ENCODE results near the gene ANO4.

The ANO4 gene

GRCh38 chr12:100956311-100956852 is 161.8 kb downstream of the ANO4 start:
- Histone ChIP-seq H3K9ac (ENCODE audit: low read depth, low read length, poor library complexity, severe bottlenecking) (no peak overlapping the region), H3K4me1 (ENCODE audit: insufficient read depth, low read length, poor library complexity, severe bottlenecking) (no peaks in the 10 kb centered on the region), H2AFZ (ENCODE audit: low read length) (no peak overlapping the region), H4K20me1 (ENCODE audit: insufficient read depth, low read length, poor library complexity, severe bottlenecking) (no peaks in the 10 kb centered on the region), H3K4me2 (ENCODE audit: low read depth, low read length, poor library complexity, severe bottlenecking) (no peak overlapping the region), H3F3A (ENCODE audit: low read depth) (no peaks in the 10 kb centered on the region), H3K4me3 (ENCODE audit: low read length, poor library complexity, severe bottlenecking) (no peak overlapping the region), H3K27me3 (ENCODE audit: insufficient read depth, low read length, poor library complexity, severe bottlenecking) (no peaks in the 10 kb centered on the region), H3K9me2 (replicated peaks; ENCODE audit: low read depth, low read length) (no peaks in the 10 kb centered on the region), H3K79me2 (ENCODE audit: insufficient read depth, low read length) (no peaks in the 10 kb centered on the region), H3K9me3 (ENCODE audit: insufficient read depth, low read depth, low read length) (no peaks in the 10 kb centered on the region), H3K36me3 (ENCODE audit: insufficient read depth, low read length) (no peaks in the 10 kb centered on the region)
- TF ChIP-seq EZH2phosphoT487 (IDR thresholded peaks at IDR 0.05; ENCODE audit: borderline replicate concordance): no peak
- TF ChIP-seq, protein P1, sequence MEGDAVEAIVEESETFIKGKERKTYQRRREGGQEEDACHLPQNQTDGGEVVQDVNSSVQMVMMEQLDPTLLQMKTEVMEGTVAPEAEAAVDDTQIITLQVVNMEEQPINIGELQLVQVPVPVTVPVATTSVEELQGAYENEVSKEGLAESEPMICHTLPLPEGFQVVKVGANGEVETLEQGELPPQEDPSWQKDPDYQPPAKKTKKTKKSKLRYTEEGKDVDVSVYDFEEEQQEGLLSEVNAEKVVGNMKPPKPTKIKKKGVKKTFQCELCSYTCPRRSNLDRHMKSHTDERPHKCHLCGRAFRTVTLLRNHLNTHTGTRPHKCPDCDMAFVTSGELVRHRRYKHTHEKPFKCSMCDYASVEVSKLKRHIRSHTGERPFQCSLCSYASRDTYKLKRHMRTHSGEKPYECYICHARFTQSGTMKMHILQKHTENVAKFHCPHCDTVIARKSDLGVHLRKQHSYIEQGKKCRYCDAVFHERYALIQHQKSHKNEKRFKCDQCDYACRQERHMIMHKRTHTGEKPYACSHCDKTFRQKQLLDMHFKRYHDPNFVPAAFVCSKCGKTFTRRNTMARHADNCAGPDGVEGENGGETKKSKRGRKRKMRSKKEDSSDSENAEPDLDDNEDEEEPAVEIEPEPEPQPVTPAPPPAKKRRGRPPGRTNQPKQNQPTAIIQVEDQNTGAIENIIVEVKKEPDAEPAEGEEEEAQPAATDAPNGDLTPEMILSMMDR (conservative IDR thresholded peaks at IDR 0.05; ENCODE audit: low read length): no peak

DNA sequence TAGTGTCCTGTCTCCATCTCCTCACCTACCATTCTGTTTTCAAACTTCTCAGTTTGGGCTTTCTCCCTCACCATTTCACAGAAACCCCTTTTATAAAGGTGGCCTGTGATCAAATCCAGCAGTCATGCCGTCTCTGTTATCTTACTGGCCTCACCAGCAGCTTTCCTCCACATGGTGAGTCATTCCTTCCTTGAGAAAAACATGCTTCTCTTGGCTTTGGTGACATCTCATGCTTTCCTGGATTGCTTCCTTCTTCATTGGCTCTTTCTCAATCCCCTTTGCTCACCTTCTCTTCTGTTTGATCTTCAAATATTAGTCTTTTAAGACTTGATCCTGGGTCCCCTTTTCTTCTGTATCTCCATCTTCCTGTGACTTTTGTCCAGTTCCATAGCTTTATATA is 164.9 kb downstream of the ANO4 start:
- no peak overlapping the region for H3K9ac ChIP-seq (ENCODE audit: low read depth, low read length, poor library complexity, severe bottlenecking)
- TF ChIP-seq, protein P1 (conservative IDR thresholded peaks at IDR 0.05; ENCODE audit: low read length): no peak
- no peak for TF ChIP-seq EZH2phosphoT487 (IDR thresholded peaks at IDR 0.05; ENCODE audit: borderline replicate concordance)
- H4K20me1 ChIP-seq (ENCODE audit: insufficient read depth, low read length, poor library complexity, severe bottlenecking): no peaks in the 10 kb centered on the region
- H2AFZ ChIP-seq (ENCODE audit: low read length): no peak overlapping the region
- H3K27me3 ChIP-seq (ENCODE audit: insufficient read depth, low read length, poor library complexity, severe bottlenecking): no peaks in the 10 kb centered on the region
- H3K9me2 ChIP-seq (replicated peaks; ENCODE audit: low read depth, low read length): no peaks in the 10 kb centered on the region
- no peaks in the 10 kb centered on the region for H3K4me1 ChIP-seq (ENCODE audit: insufficient read depth, low read length, poor library complexity, severe bottlenecking)
- H3F3A ChIP-seq (ENCODE audit: low read depth): no peaks in the 10 kb centered on the region
- H3K4me2 ChIP-seq (ENCODE audit: low read depth, low read length, poor library complexity, severe bottlenecking): no peak overlapping the region
- H3K79me2 ChIP-seq (ENCODE audit: insufficient read depth, low read length): no peaks in the 10 kb centered on the region
- H3K4me3 ChIP-seq (ENCODE audit: low read length, poor library complexity, severe bottlenecking): no peak overlapping the region
- no peaks in the 10 kb centered on the region for H3K36me3 ChIP-seq (ENCODE audit: insufficient read depth, low read length)
- no peaks in the 10 kb centered on the region for H3K9me3 ChIP-seq (ENCODE audit: insufficient read depth, low read depth, low read length)

GRCh38 chr12:100962086-100962712 is 167.6 kb downstream of the ANO4 start:
- Histone ChIP-seq H3K27me3 (ENCODE audit: insufficient read depth, low read length, poor library complexity, severe bottlenecking) (no peaks in the 10 kb centered on the region), H3K4me1 (ENCODE audit: insufficient read depth, low read length, poor library complexity, severe bottlenecking) (no peaks in the 10 kb centered on the region), H3K36me3 (ENCODE audit: insufficient read depth, low read length) (no peaks in the 10 kb centered on the region), H3K9me3 (ENCODE audit: insufficient read depth, low read depth, low read length) (no peaks in the 10 kb centered on the region), H3K4me2 (ENCODE audit: low read depth, low read length, poor library complexity, severe bottlenecking) (no peak overlapping the region), H3K4me3 (ENCODE audit: low read length, poor library complexity, severe bottlenecking) (no peak overlapping the region), H4K20me1 (ENCODE audit: insufficient read depth, low read length, poor library complexity, severe bottlenecking) (no peaks in the 10 kb centered on the region), H3K9me2 (replicated peaks; ENCODE audit: low read depth, low read length) (no peaks in the 10 kb centered on the region), H2AFZ (ENCODE audit: low read length) (no peak overlapping the region), H3F3A (ENCODE audit: low read depth) (no peaks in the 10 kb centered on the region), H3K79me2 (ENCODE audit: insufficient read depth, low read length) (no peaks in the 10 kb centered on the region), H3K9ac (ENCODE audit: low read depth, low read length, poor library complexity, severe bottlenecking) (no peak overlapping the region)
- no peak for TF ChIP-seq EZH2phosphoT487 (IDR thresholded peaks at IDR 0.05; ENCODE audit: borderline replicate concordance)
- TF ChIP-seq, protein P1 (conservative IDR thresholded peaks at IDR 0.05; ENCODE audit: low read length): no peak
